PFSK-1 (cell line): ENCODE data around the gene TACO1.

ENCODE experiments used
- POLR2AphosphoS5 ChIP-seq: IDR thresholded peaks from 2 replicates; pipeline ENCODE4 v1.6.1; 2012; ENCODE audit warnings: low read depth, mild to moderate bottlenecking, control low read depth, low read length, moderate library complexity
- REST ChIP-seq, 2 experiments: IDR thresholded peaks; 2 replicates each; pipeline versions ENCODE4 v1.6.1 to v1.8.0; 2011 to 2012; ENCODE audit warnings: low read depth in 2 of 2, low read length in 2 of 2, control low read depth in 1 of 2, inconsistent platforms in 1 of 2, mild to moderate bottlenecking in 1 of 2, moderate library complexity in 1 of 2; ENCODE audit not compliant: insufficient read depth in 1 of 2
- TAF1 ChIP-seq: IDR thresholded peaks from 2 replicates; pipeline ENCODE4 v1.6.1; 2012; ENCODE audit warnings: low read length, control low read depth, borderline replicate concordance; ENCODE audit not compliant: insufficient read depth

- TF ChIP-seq REST (IDR thresholded peaks at IDR 0.05; ENCODE audit: insufficient read depth in 1 of 2, low read depth in 2 of 2, low read length in 2 of 2) (no peak), POLR2AphosphoS5 (no peak), TAF1 (no peak)
These were observed 32.1 kb upstream of the TACO1 start for GRCh38 chr17:63568563-63568962.
